PC-9 (cell line): ENCODE data around the gene TMEM255A. TPM values are rescaled to one million over a fixed set of nuclear protein-coding genes. Genes with fewer than 3 reads are reported as not detected.

Experiments used
- Bru-seq: library from RNA; stranded (reverse); fragments of 400-500 nt; gene quantifications from one replicate; lab custom pipeline; 2021; lab: Mats Ljungman, UMichigan
- BruChase-seq, 2 experiments: library from RNA; stranded (reverse); fragments of 400-500 nt; gene quantifications; one replicate each; lab custom pipeline; 2021; lab: Mats Ljungman, UMichigan
- BruUV-seq: library from RNA; stranded (reverse); fragments of 400-500 nt; replicated peaks from 2 replicates; lab custom pipeline; 2021; lab: Mats Ljungman, UMichigan
- CTCF ChIA-PET: fragments of 300-600 bp; sonication (Branson Sonifier 250); formaldehyde crosslinking; loops from one replicate; lab custom pipeline; 2022; ENCODE audit warnings: antibody characterized with exemption; lab: Charles Lee
- POLR2A ChIA-PET: fragments of 300-600 bp; sonication (Branson Sonifier 250); formaldehyde crosslinking; loops from one replicate; lab custom pipeline; 2022; ENCODE audit warnings: antibody characterized with exemption; ENCODE audit not compliant: unreplicated experiment; lab: Charles Lee
- DNase-seq, 2 experiments: peaks; one replicate each; pipeline versions ENCODE4 v3.0.0 to v3.0.0-alpha.2; 2015 to 2022; ENCODE audit warnings: mixed read lengths in 1 of 2
- H2AFZ ChIP-seq: fragments of 200-600 bp; sonication (generic); 2 replicates; pipeline ENCODE4 v1.8.1; 2017; ENCODE audit warnings: antibody characterized with exemption
- H3F3A ChIP-seq: fragments of 200-600 bp; sonication (generic); 2 replicates; pipeline ENCODE4 v1.8.1; 2017; ENCODE audit warnings: antibody characterized with exemption, mild to moderate bottlenecking, low read depth; ENCODE audit not compliant: insufficient read depth
- H3K27ac ChIP-seq: fragments of 200-600 bp; sonication (generic); 2 replicates; pipeline ENCODE4 v1.6.1; 2016; ENCODE audit warnings: mixed run types
- H3K27me3 ChIP-seq: fragments of 200-600 bp; sonication (generic); 2 replicates; pipeline ENCODE4 v1.6.1; 2016; ENCODE audit warnings: low read depth, mixed run types; ENCODE audit not compliant: insufficient read depth
- H3K36me3 ChIP-seq: fragments of 200-600 bp; sonication (generic); 2 replicates; pipeline ENCODE4 v1.6.1; 2016; ENCODE audit warnings: low read depth, mixed run types
- H3K4me1 ChIP-seq: fragments of 200-600 bp; sonication (generic); replicated peaks from 2 replicates; pipeline ENCODE4 v1.6.1; 2016; ENCODE audit warnings: mixed run types; ENCODE audit not compliant: insufficient read depth
- H3K4me2 ChIP-seq: fragments of 200-600 bp; sonication (generic); 2 replicates; pipeline ENCODE4 v1.6.1; 2017; ENCODE audit warnings: mixed run types
- H3K4me3 ChIP-seq: fragments of 200-600 bp; sonication (generic); 2 replicates; pipeline ENCODE4 v1.6.1; 2016; ENCODE audit warnings: mixed run types
- H3K79me2 ChIP-seq: fragments of 200-600 bp; sonication (generic); 2 replicates; pipeline ENCODE4 v1.6.1; 2017; ENCODE audit warnings: low read depth, mixed run types
- H3K9me2 ChIP-seq: fragments of 200-600 bp; sonication (generic); 2 replicates; pipeline ENCODE4 v1.8.1; 2017; ENCODE audit warnings: mild to moderate bottlenecking; ENCODE audit not compliant: insufficient read depth
- H3K9me3 ChIP-seq: fragments of 200-600 bp; sonication (generic); 2 replicates; pipeline ENCODE4 v1.8.1; 2016; ENCODE audit warnings: low read depth; ENCODE audit not compliant: insufficient read depth
- H4K20me1 ChIP-seq: fragments of 200-600 bp; sonication (generic); 2 replicates; pipeline ENCODE4 v1.8.1; 2017; ENCODE audit not compliant: insufficient read depth
- CTCF ChIP-seq: fragments of 200-600 bp; sonication (generic); conservative IDR thresholded peaks from 2 replicates; pipeline ENCODE4 v1.6.1; 2017; ENCODE audit warnings: mixed run types, antibody characterized with exemption, mild to moderate bottlenecking, moderate library complexity
- EZH2 ChIP-seq: fragments of 200-600 bp; sonication (generic); IDR thresholded peaks from 2 replicates; pipeline ENCODE4 v1.8.0; 2017; ENCODE audit warnings: antibody characterized with exemption, low read depth
- intact Hi-C: fragments of 100-400 bp; cut with micrococcal nuclease; formaldehyde crosslinking; loops from one replicate; pipeline ENCODE4 v1.10.0; 2022; ENCODE audit not compliant: unreplicated experiment
- long read RNA-seq: library from polyadenylated mRNA; stranded (forward); transcript quantifications from one replicate; pipeline ENCODE4 v2.0.0, GENCODE V29; 2022
- total RNA-seq: library from RNA; stranded (reverse); gene quantifications from 2 replicates; pipeline ENCODE4 v1.2.3, GENCODE V29; 2021

TMEM255A gene
- total RNA-seq (9.4 and 16.7 TPM in 2 replicates), Bru-seq, nascent RNA (percentile 49 among the genes with signal in this experiment), BruChase-seq, experiment 1, labeled RNA remaining after a 2-hour chase (percentile 43 among the genes with signal in this experiment), BruChase-seq, experiment 2, labeled RNA remaining after a 6-hour chase (percentile 53 among the genes with signal in this experiment)
- long read RNA-seq, transcript TMEM255A-203 (9 exons, 3,425 nt) = major isoform, 12 of 20 reads
- long read RNA-seq, partial matches to known transcripts = 2 of 20 reads
- long read RNA-seq, other reads (novel, unspliced or antisense) = 6 of 20 reads

GRCh38 chrX:120310861-120311726 lies at the start of gene TMEM255A:
TMEM255A (minus strand) TSS chrX:120311461; CDS start chrX:120311309, 152 bp downstream.
- intact Hi-C loops = loop anchor here (10.0 kb wide), 1 partner anchor 424 kb away; no protein-coding TSS in a partner anchor
- peak within 1 kb of the TSS; percentile 85 for H2AFZ ChIP-seq
- POLR2A ChIA-PET = no interaction called here
- no peaks in the 10 kb centered on the region for H3K9me3 ChIP-seq
- BruUV-seq = no TSS peak
- H3F3A ChIP-seq = peaks cover 8% of the 10 kb centered on the region; the same call in 1 of the 2 replicates
- no peak for TF ChIP-seq EZH2
- no peak for TF ChIP-seq CTCF
- H3K79me2 ChIP-seq = no peaks in the 10 kb centered on the region
- H3K36me3 ChIP-seq = no peaks in the 10 kb centered on the region
- peaks cover 18% of the 10 kb centered on the region for H3K4me1 ChIP-seq
- H3K27me3 ChIP-seq = no peaks in the 10 kb centered on the region
- no peaks in the 10 kb centered on the region for H3K9me2 ChIP-seq
- CTCF ChIA-PET = no interaction called here
- no peak within 1 kb of the TSS for H3K27ac ChIP-seq
- H4K20me1 ChIP-seq = no peaks in the 10 kb centered on the region
- peak; percentile 23 to 42 for DNase-seq
- H3K4me3 ChIP-seq = peak within 1 kb of the TSS; percentile 60
- H3K4me2 ChIP-seq = peak within 1 kb of the TSS; percentile 95

GRCh38 chrX:120358737-120359456 lies 47.6 kb upstream of the TMEM255A start:
- H3K4me1 ChIP-seq = no peaks in the 10 kb centered on the region
- H2AFZ ChIP-seq = no peak overlapping the region
- H3K36me3 ChIP-seq = no peaks in the 10 kb centered on the region
- H3F3A ChIP-seq = no peaks in the 10 kb centered on the region
- H3K9me2 ChIP-seq = no peaks in the 10 kb centered on the region
- ChIA-PET POLR2A (no interaction called here), CTCF (no interaction called here)
- 0 out of 2 replicates have a peak, but pooled peaks cover 10% of the 10 kb centered on the region for H3K27me3 ChIP-seq
- H3K4me2 ChIP-seq = no peak overlapping the region
- H4K20me1 ChIP-seq = no peaks in the 10 kb centered on the region
- TF ChIP-seq EZH2 (no peak), CTCF (no peak)
- H3K79me2 ChIP-seq = no peaks in the 10 kb centered on the region
- BruUV-seq = no TSS peak
- intact Hi-C loops = no loop called here
- DNase-seq = no peak
- no peak overlapping the region for H3K27ac ChIP-seq
- no peak overlapping the region for H3K4me3 ChIP-seq
- no peaks in the 10 kb centered on the region for H3K9me3 ChIP-seq

- 0 out of 2 replicates have a peak, but pooled peaks cover 10% of the 10 kb centered on the region for H3K27me3 ChIP-seq
- H4K20me1 ChIP-seq = no peaks in the 10 kb centered on the region
- TF ChIP-seq CTCF = no peak
- TF ChIP-seq EZH2 = no peak
- no peak overlapping the region for H3K4me3 ChIP-seq
- ChIA-PET CTCF (no interaction called here), POLR2A (no interaction called here)
- H3K79me2 ChIP-seq = no peaks in the 10 kb centered on the region
- intact Hi-C loops = no loop called here
- H3K9me2 ChIP-seq = no peaks in the 10 kb centered on the region
- H3K27ac ChIP-seq = no peak overlapping the region
- H3F3A ChIP-seq = no peaks in the 10 kb centered on the region
- H3K4me1 ChIP-seq = no peaks in the 10 kb centered on the region
- H2AFZ ChIP-seq = no peak overlapping the region
- DNase-seq = no peak
- no peak overlapping the region for H3K4me2 ChIP-seq
- BruUV-seq = no TSS peak
- no peaks in the 10 kb centered on the region for H3K36me3 ChIP-seq
- H3K9me3 ChIP-seq = no peaks in the 10 kb centered on the region
These were observed 45.9 kb upstream of the TMEM255A start for GRCh38 chrX:120357186-120357585.
